ENCODE data around the gene DCBLD1. TPM values are rescaled to one million over a fixed set of nuclear protein-coding genes. Genes with fewer than 3 reads are reported as not detected.

The DCBLD1 gene
- total and polyA plus RNA-seq, 2 of the 13 experiments (the other 11 are each of a cell fraction or from before 2014, with no cell fraction given) = 23.2 to 41.5 TPM

- TF ChIP-seq, protein P1, sequence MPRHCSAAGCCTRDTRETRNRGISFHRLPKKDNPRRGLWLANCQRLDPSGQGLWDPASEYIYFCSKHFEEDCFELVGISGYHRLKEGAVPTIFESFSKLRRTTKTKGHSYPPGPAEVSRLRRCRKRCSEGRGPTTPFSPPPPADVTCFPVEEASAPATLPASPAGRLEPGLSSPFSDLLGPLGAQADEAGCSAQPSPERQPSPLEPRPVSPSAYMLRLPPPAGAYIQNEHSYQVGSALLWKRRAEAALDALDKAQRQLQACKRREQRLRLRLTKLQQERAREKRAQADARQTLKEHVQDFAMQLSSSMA (CRISPR knock-in tag; IDR thresholded peaks at IDR 0.05) = no peak
- peak; percentile 64; the same call in 1 of the 2 replicates for TF ChIP-seq ZNF580 (CRISPR knock-in tag; IDR thresholded peaks at IDR 0.05; ENCODE audit: borderline replicate concordance, low read depth)
- no peak for TF ChIP-seq MAFG (CRISPR knock-in tag; IDR thresholded peaks at IDR 0.05)
- no peak for TF ChIP-seq MTF2 (CRISPR knock-in tag; IDR thresholded peaks at IDR 0.05; ENCODE audit: borderline replicate concordance)
- 0 out of 2 replicates have a peak, but pooled peaks have one; percentile 75 for TF ChIP-seq NFKBIZ (CRISPR knock-in tag; IDR thresholded peaks at IDR 0.05)
- TF ChIP-seq PRMT3 (CRISPR knock-in tag; IDR thresholded peaks at IDR 0.05; ENCODE audit: borderline replicate concordance, low read depth) = no peak; the same call in 1 of the 2 replicates
- TF ChIP-seq GATAD1 (CRISPR knock-in tag; IDR thresholded peaks at IDR 0.05) = peak; percentile 59
- TF ChIP-seq SP2 (CRISPR knock-in tag; IDR thresholded peaks at IDR 0.05) = no peak
- no peak for TF ChIP-seq ZNF7 (CRISPR knock-in tag; IDR thresholded peaks at IDR 0.05)
- TF ChIP-seq ZNF792 (CRISPR knock-in tag; IDR thresholded peaks at IDR 0.05) = 0 out of 2 replicates have a peak, but pooled peaks have one; percentile 45
- TF ChIP-seq SIX4 (CRISPR knock-in tag; IDR thresholded peaks at IDR 0.05) = peak; percentile 75; the same call in 1 of the 2 replicates
- TF ChIP-seq PHB2 (IDR thresholded peaks at IDR 0.05; ENCODE audit: partially characterized antibody) = no peak
- TF ChIP-seq FOSL1 (CRISPR knock-in tag; IDR thresholded peaks at IDR 0.05; ENCODE audit: borderline replicate concordance) = no peak
- peak; percentile 86 for TF ChIP-seq NCOA2 (CRISPR knock-in tag; IDR thresholded peaks at IDR 0.05)
- TF ChIP-seq, protein P2, sequence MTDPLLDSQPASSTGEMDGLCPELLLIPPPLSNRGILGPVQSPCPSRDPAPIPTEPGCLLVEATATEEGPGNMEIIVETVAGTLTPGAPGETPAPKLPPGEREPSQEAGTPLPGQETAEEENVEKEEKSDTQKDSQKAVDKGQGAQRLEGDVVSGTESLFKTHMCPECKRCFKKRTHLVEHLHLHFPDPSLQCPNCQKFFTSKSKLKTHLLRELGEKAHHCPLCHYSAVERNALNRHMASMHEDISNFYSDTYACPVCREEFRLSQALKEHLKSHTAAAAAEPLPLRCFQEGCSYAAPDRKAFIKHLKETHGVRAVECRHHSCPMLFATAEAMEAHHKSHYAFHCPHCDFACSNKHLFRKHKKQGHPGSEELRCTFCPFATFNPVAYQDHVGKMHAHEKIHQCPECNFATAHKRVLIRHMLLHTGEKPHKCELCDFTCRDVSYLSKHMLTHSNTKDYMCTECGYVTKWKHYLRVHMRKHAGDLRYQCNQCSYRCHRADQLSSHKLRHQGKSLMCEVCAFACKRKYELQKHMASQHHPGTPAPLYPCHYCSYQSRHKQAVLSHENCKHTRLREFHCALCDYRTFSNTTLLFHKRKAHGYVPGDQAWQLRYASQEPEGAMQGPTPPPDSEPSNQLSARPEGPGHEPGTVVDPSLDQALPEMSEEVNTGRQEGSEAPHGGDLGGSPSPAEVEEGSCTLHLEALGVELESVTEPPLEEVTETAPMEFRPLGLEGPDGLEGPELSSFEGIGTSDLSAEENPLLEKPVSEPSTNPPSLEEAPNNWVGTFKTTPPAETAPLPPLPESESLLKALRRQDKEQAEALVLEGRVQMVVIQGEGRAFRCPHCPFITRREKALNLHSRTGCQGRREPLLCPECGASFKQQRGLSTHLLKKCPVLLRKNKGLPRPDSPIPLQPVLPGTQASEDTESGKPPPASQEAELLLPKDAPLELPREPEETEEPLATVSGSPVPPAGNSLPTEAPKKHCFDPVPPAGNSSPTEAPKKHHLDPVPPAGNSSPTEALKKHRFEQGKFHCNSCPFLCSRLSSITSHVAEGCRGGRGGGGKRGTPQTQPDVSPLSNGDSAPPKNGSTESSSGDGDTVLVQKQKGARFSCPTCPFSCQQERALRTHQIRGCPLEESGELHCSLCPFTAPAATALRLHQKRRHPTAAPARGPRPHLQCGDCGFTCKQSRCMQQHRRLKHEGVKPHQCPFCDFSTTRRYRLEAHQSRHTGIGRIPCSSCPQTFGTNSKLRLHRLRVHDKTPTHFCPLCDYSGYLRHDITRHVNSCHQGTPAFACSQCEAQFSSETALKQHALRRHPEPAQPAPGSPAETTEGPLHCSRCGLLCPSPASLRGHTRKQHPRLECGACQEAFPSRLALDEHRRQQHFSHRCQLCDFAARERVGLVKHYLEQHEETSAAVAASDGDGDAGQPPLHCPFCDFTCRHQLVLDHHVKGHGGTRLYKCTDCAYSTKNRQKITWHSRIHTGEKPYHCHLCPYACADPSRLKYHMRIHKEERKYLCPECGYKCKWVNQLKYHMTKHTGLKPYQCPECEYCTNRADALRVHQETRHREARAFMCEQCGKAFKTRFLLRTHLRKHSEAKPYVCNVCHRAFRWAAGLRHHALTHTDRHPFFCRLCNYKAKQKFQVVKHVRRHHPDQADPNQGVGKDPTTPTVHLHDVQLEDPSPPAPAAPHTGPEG (CRISPR knock-in tag; IDR thresholded peaks at IDR 0.05) = no peak
- TF ChIP-seq ZNF547 (CRISPR knock-in tag; IDR thresholded peaks at IDR 0.05) = peak; percentile 80; the same call in 1 of the 2 replicates
- no peak for TF ChIP-seq ZNF234 (CRISPR knock-in tag; conservative IDR thresholded peaks at IDR 0.05)
- no peak for TF ChIP-seq ZNF329 (CRISPR knock-in tag; IDR thresholded peaks at IDR 0.05; ENCODE audit: low read depth)
- peak; percentile 70; the same call in 1 of the 2 replicates for TF ChIP-seq TGIF2 (CRISPR knock-in tag; IDR thresholded peaks at IDR 0.05)
- TF ChIP-seq ZNF274 (CRISPR knock-in tag; IDR thresholded peaks at IDR 0.05) = peak; percentile 88
- TF ChIP-seq RNF2 (conservative IDR thresholded peaks at IDR 0.05; ENCODE audit: low read depth) = peak; percentile 64
- TF ChIP-seq ZNF652 (CRISPR knock-in tag; IDR thresholded peaks at IDR 0.05; ENCODE audit: borderline replicate concordance, low read depth) = 0 out of 2 replicates have a peak, but pooled peaks have one; percentile 27
- TF ChIP-seq SRF (IDR thresholded peaks at IDR 0.05; ENCODE audit: low read depth, low read length) = no peak
- TF ChIP-seq TAF1 (CRISPR knock-in tag; IDR thresholded peaks at IDR 0.05) = peak; percentile 70; the same call in 1 of the 2 replicates
- TF ChIP-seq ZNF644 (CRISPR knock-in tag; IDR thresholded peaks at IDR 0.05; ENCODE audit: low read depth) = peak; percentile 52; the same call in 1 of the 2 replicates
Observed at GRCh38 chr6:117481278-117481925, 1.1 kb upstream of the DCBLD1 start (continued).
